Ascending aorta (tissue), 2 donors: Measurements from ENCODE around the gene NFASC. TPM values are rescaled to one million over a fixed set of nuclear protein-coding genes. Genes with fewer than 3 reads are reported as not detected.
A peak's percentile ranks its signal among the peaks of the same experiment; 100 is the strongest.

ENCODE experiments used
- DNase-seq, 2 donors: peaks; one replicate each; pipeline ENCODE4 v3.0.0-alpha.2; 2019; ENCODE audit warnings: low spot score in 2 of 2
- H3K27ac ChIP-seq, 2 donors: fragments of 200-600 bp; sonication (generic); one replicate each; pipeline ENCODE4 v1.5.1; 2016 to 2017; ENCODE audit warnings: mild to moderate bottlenecking in 1 of 2
- H3K27me3 ChIP-seq: fragments of 200-600 bp; sonication (generic); one replicate; pipeline ENCODE4 v1.5.1; 2017
- H3K36me3 ChIP-seq, 2 donors: fragments of 200-600 bp; sonication (generic); one replicate each; pipeline ENCODE4 v1.5.1; 2016
- H3K4me1 ChIP-seq, 2 donors: fragments of 200-600 bp; sonication (generic); one replicate each; pipeline ENCODE4 v1.5.1; 2016 to 2017; ENCODE audit warnings: mild to moderate bottlenecking in 1 of 2
- H3K4me3 ChIP-seq, 2 donors: fragments of 200-600 bp; sonication (generic); one replicate each; pipeline ENCODE4 v1.5.1; 2016 to 2017; ENCODE audit warnings: mild to moderate bottlenecking in 1 of 2
- H3K9me3 ChIP-seq, 2 donors: fragments of 200-600 bp; sonication (generic); one replicate each; pipeline ENCODE4 v1.5.1; 2016
- CTCF ChIP-seq, 3 experiments: fragments of 200-600 bp in 2 of 3; fragments of 450-650 bp in 1 of 3; sonication (generic) in 2 of 3; IDR thresholded peaks; one replicate each; pipeline ENCODE4 v1.5.1; 2016 to 2019; ENCODE audit warnings: antibody characterized with exemption in 3 of 3, mild to moderate bottlenecking in 1 of 3, moderate library complexity in 1 of 3
- intact Hi-C: fragments of 100-400 bp; cut with DNase I; formaldehyde crosslinking; loops from one replicate; pipeline ENCODE4 v1.15.1; 2023
- total RNA-seq: library from RNA; depleted of rRNA; stranded (reverse); fragments of >200 nt; gene quantifications from one replicate; pipeline ENCODE4 v1.1.0, GENCODE V29; 2016

NFASC gene
- total RNA-seq, 1 donor from 2014 or later, result 44.0 TPM

GRCh38 chr1:204931768-204932572 is 61.3 kb downstream of the NFASC start:
- Histone ChIP-seq H3K27ac (no peak overlapping the region), H3K27me3 (no peaks in the 10 kb centered on the region), H3K4me1 (no peaks in the 10 kb centered on the region), H3K9me3 (no peaks in the 10 kb centered on the region), H3K4me3 (no peak overlapping the region), H3K36me3 (no peaks in the 10 kb centered on the region)
- DNase-seq, result no peak
- no peak for TF ChIP-seq CTCF (IDR thresholded peaks at IDR 0.05)
- intact Hi-C loops, result no loop called here

GRCh38 chr1:204932573-204932909 is 61.9 kb downstream of the NFASC start:
- no peaks in the 10 kb centered on the region for H3K9me3 ChIP-seq
- H3K4me3 ChIP-seq, result no peak overlapping the region
- H3K27me3 ChIP-seq, result no peaks in the 10 kb centered on the region
- no peaks in the 10 kb centered on the region for H3K4me1 ChIP-seq
- DNase-seq, result peak in 1 of 2 donors; percentile 34
- no peaks in the 10 kb centered on the region for H3K36me3 ChIP-seq
- no peak for TF ChIP-seq CTCF (IDR thresholded peaks at IDR 0.05)
- no peak overlapping the region for H3K27ac ChIP-seq
- intact Hi-C loops, result no loop called here

- Histone ChIP-seq H3K9me3 (no peaks in the 10 kb centered on the region), H3K36me3 (no peaks in the 10 kb centered on the region), H3K27ac (no peak overlapping the region), H3K4me1 (no peaks in the 10 kb centered on the region), H3K4me3 (no peak overlapping the region), H3K27me3 (no peaks in the 10 kb centered on the region)
- DNase-seq, result peak in 1 of 2 donors; percentile 8
- TF ChIP-seq CTCF (IDR thresholded peaks at IDR 0.05), result no peak
- intact Hi-C loops, result no loop called here
Observed at GRCh38 chr1:204935155-204935554, 64.5 kb downstream of the NFASC start.

GRCh38 chr1:204936765-204937164 is 66.1 kb downstream of the NFASC start:
- Histone ChIP-seq H3K4me3 (no peak overlapping the region), H3K27me3 (no peaks in the 10 kb centered on the region), H3K27ac (no peak overlapping the region), H3K9me3 (no peaks in the 10 kb centered on the region), H3K4me1 (no peaks in the 10 kb centered on the region), H3K36me3 (no peaks in the 10 kb centered on the region)
- DNase-seq, result no peak
- intact Hi-C loops, result no loop called here
- TF ChIP-seq CTCF (IDR thresholded peaks at IDR 0.05), result no peak

GRCh38 chr1:204937901-204938300 is 67.2 kb downstream of the NFASC start:
- intact Hi-C loops, result no loop called here
- Histone ChIP-seq H3K4me1 (no peaks in the 10 kb centered on the region), H3K27me3 (no peaks in the 10 kb centered on the region), H3K9me3 (no peaks in the 10 kb centered on the region), H3K36me3 (no peaks in the 10 kb centered on the region), H3K4me3 (no peak overlapping the region), H3K27ac (no peak overlapping the region)
- no peak for DNase-seq
- no peak for TF ChIP-seq CTCF (IDR thresholded peaks at IDR 0.05)
